PC-3 (cell line): ENCODE data around the gene PBX3. TPM values are rescaled to one million over a fixed set of nuclear protein-coding genes. Genes with fewer than 3 reads are reported as not detected.

Experiments used
- ATAC-seq: fragments of 200-7000 bp; cut with Tn5 transposase; 2 replicates; pipeline ENCODE4 v1.9.1; 2020; ENCODE audit warnings: mild to moderate bottlenecking, moderate library complexity
- BruUV-seq: library from RNA; stranded (reverse); fragments of 400-500 nt; replicated peaks from 2 replicates; lab custom pipeline; 2021; lab: Mats Ljungman, UMichigan
- CTCF ChIA-PET: fragments of 300-600 bp; sonication (Branson Sonifier 250); formaldehyde crosslinking; loops from one replicate; lab custom pipeline; 2022; ENCODE audit warnings: antibody characterized with exemption; lab: Charles Lee
- POLR2A ChIA-PET: fragments of 300-600 bp; sonication (Branson Sonifier 250); formaldehyde crosslinking; loops from one replicate; lab custom pipeline; 2022; ENCODE audit warnings: antibody characterized with exemption; ENCODE audit not compliant: unreplicated experiment; lab: Charles Lee
- DNase-seq: peaks from one replicate; pipeline ENCODE4 v3.0.0-alpha.2; 2015
- H2AFZ ChIP-seq: fragments of 300-600 bp; sonication (generic); 2 replicates; pipeline ENCODE4 v1.6.0; 2016; ENCODE audit warnings: antibody characterized with exemption, low read length
- H3F3A ChIP-seq: fragments of 300-600 bp; sonication (generic); one replicate; pipeline ENCODE4 v1.6.0; 2017; ENCODE audit warnings: antibody characterized with exemption, low read length, control low read depth, mild to moderate bottlenecking; ENCODE audit not compliant: unreplicated experiment
- H3K27ac ChIP-seq: fragments of 300-600 bp; sonication (generic); 2 replicates; pipeline ENCODE4 v1.5.1; 2016; ENCODE audit warnings: mild to moderate bottlenecking, low read length
- H3K27me3 ChIP-seq: fragments of 300-600 bp; sonication (generic); 2 replicates; pipeline ENCODE4 v1.6.1; 2016; ENCODE audit warnings: low read length, mixed read lengths
- H3K36me3 ChIP-seq: fragments of 300-600 bp; sonication (generic); 2 replicates; pipeline ENCODE4 v1.6.1; 2016; ENCODE audit warnings: low read depth, mixed run types, low read length, mixed read lengths
- H3K4me1 ChIP-seq: fragments of 300-600 bp; sonication (generic); 2 replicates; pipeline ENCODE4 v1.5.1; 2016; ENCODE audit warnings: low read length; ENCODE audit not compliant: insufficient read depth
- H3K4me2 ChIP-seq: fragments of 300-600 bp; sonication (generic); 2 replicates; pipeline ENCODE4 v1.6.0; 2016; ENCODE audit warnings: low read length
- H3K4me3 ChIP-seq: fragments of 300-600 bp; sonication (generic); 2 replicates; pipeline ENCODE4 v1.5.1; 2016; ENCODE audit warnings: mild to moderate bottlenecking, low read length, mixed read lengths
- H3K79me2 ChIP-seq: fragments of 300-600 bp; sonication (generic); 2 replicates; pipeline ENCODE4 v1.6.1; 2017; ENCODE audit warnings: low read length, mixed read lengths
- H3K9ac ChIP-seq: fragments of 300-600 bp; sonication (generic); 2 replicates; pipeline ENCODE4 v1.6.0; 2016; ENCODE audit warnings: mild to moderate bottlenecking, low read length
- H3K9me2 ChIP-seq: fragments of 300-600 bp; sonication (generic); replicated peaks from 2 replicates; pipeline ENCODE4 v1.6.1; 2016; ENCODE audit warnings: mixed run types, low read length, mixed read lengths
- H3K9me3 ChIP-seq: fragments of 300-600 bp; sonication (generic); 2 replicates; pipeline ENCODE4 v1.6.1; 2016; ENCODE audit warnings: low read length, mixed read lengths
- H4K20me1 ChIP-seq: fragments of 300-600 bp; sonication (generic); 2 replicates; pipeline ENCODE4 v1.6.1; 2016; ENCODE audit warnings: low read length, mixed read lengths
- EZH2 ChIP-seq: fragments of 300-600 bp; sonication (generic); IDR thresholded peaks from one replicate; pipeline ENCODE4 v1.6.1; 2017; ENCODE audit warnings: antibody characterized with exemption, mild to moderate bottlenecking, low read length; ENCODE audit not compliant: unreplicated experiment
- EZH2phosphoT487 ChIP-seq: fragments of 300-600 bp; sonication (generic); IDR thresholded peaks from 2 replicates; pipeline ENCODE4 v1.6.1; 2018; ENCODE audit warnings: mild to moderate bottlenecking, antibody characterized with exemption, low read length, borderline replicate concordance
- intact Hi-C: fragments of 100-400 bp; cut with micrococcal nuclease; formaldehyde crosslinking; loops from 2 replicates; pipeline ENCODE4 v1.9.0; 2023
- total RNA-seq: library from RNA; depleted of rRNA; stranded (reverse); fragments of >200 nt; gene quantifications from 2 replicates; pipeline ENCODE4 v1.2.3, GENCODE V29; 2014
- TF ChIP-seq, protein P1 (sequence below): fragments of 300-600 bp; sonication (generic); conservative IDR thresholded peaks from 2 replicates; pipeline ENCODE4 v1.5.1; 2017; ENCODE audit warnings: antibody characterized with exemption, low read depth, mild to moderate bottlenecking, low read length

PBX3 gene
- total RNA-seq, 1 experiment from 2014 or later = 35.5 TPM

- intact Hi-C loops = no loop called here
- BruUV-seq = no TSS peak
- Histone ChIP-seq H3K4me2 (peak overlapping the region; percentile 93), H3K9me3 (no peaks in the 10 kb centered on the region), H2AFZ (peak overlapping the region; percentile 83), H3K4me3 (peak overlapping the region; percentile 69), H3K36me3 (no peaks in the 10 kb centered on the region), H3K9me2 (no peaks in the 10 kb centered on the region), H3K4me1 (peaks cover 15% of the 10 kb centered on the region), H3F3A (no peaks in the 10 kb centered on the region), H3K79me2 (no peaks in the 10 kb centered on the region), H3K9ac (peak overlapping the region; percentile 27; the same call in 1 of the 2 replicates), H3K27me3 (no peaks in the 10 kb centered on the region), H3K27ac (no peak overlapping the region), H4K20me1 (0 out of 2 replicates have a peak, but pooled peaks cover 6% of the 10 kb centered on the region)
- peak; percentile 30 for ATAC-seq
- no peak for TF ChIP-seq EZH2
- no peak for TF ChIP-seq EZH2phosphoT487
- TF ChIP-seq, protein P1, sequence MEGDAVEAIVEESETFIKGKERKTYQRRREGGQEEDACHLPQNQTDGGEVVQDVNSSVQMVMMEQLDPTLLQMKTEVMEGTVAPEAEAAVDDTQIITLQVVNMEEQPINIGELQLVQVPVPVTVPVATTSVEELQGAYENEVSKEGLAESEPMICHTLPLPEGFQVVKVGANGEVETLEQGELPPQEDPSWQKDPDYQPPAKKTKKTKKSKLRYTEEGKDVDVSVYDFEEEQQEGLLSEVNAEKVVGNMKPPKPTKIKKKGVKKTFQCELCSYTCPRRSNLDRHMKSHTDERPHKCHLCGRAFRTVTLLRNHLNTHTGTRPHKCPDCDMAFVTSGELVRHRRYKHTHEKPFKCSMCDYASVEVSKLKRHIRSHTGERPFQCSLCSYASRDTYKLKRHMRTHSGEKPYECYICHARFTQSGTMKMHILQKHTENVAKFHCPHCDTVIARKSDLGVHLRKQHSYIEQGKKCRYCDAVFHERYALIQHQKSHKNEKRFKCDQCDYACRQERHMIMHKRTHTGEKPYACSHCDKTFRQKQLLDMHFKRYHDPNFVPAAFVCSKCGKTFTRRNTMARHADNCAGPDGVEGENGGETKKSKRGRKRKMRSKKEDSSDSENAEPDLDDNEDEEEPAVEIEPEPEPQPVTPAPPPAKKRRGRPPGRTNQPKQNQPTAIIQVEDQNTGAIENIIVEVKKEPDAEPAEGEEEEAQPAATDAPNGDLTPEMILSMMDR = no peak
- peak; percentile 14 for DNase-seq
- ChIA-PET CTCF (no interaction called here), POLR2A (no interaction called here)
Observed at GRCh38 chr9:125889476-125890419, 142.6 kb downstream of the PBX3 start.

- H3K9ac ChIP-seq = no peak overlapping the region
- no peak overlapping the region for H3K4me2 ChIP-seq
- no TSS peak for BruUV-seq
- intact Hi-C loops = no loop called here
- ATAC-seq = no peak
- no peaks in the 10 kb centered on the region for H3F3A ChIP-seq
- TF ChIP-seq, protein P1 = no peak
- TF ChIP-seq EZH2phosphoT487 (no peak), EZH2 (no peak)
- 0 out of 2 replicates have a peak, but pooled peaks cover 6% of the 10 kb centered on the region for H4K20me1 ChIP-seq
- no peaks in the 10 kb centered on the region for H3K27me3 ChIP-seq
- no peaks in the 10 kb centered on the region for H3K79me2 ChIP-seq
- no peak overlapping the region for H3K27ac ChIP-seq
- ChIA-PET POLR2A (no interaction called here), CTCF (no interaction called here)
- H3K9me2 ChIP-seq = no peaks in the 10 kb centered on the region
- H2AFZ ChIP-seq = no peak overlapping the region
- no peaks in the 10 kb centered on the region for H3K36me3 ChIP-seq
- no peaks in the 10 kb centered on the region for H3K9me3 ChIP-seq
- peaks cover 21% of the 10 kb centered on the region for H3K4me1 ChIP-seq
- H3K4me3 ChIP-seq = no peak overlapping the region
- no peak for DNase-seq
Observed at GRCh38 chr9:125890826-125891225, 143.7 kb downstream of the PBX3 start.

- BruUV-seq = no TSS peak
- no peaks in the 10 kb centered on the region for H3F3A ChIP-seq
- ATAC-seq (no peak), DNase-seq (no peak)
- H3K4me1 ChIP-seq = peaks cover 14% of the 10 kb centered on the region
- ChIA-PET CTCF (no interaction called here), POLR2A (no interaction called here)
- H3K36me3 ChIP-seq = no peaks in the 10 kb centered on the region
- H3K79me2 ChIP-seq = no peaks in the 10 kb centered on the region
- intact Hi-C loops = no loop called here
- H3K4me2 ChIP-seq = no peak overlapping the region
- no peaks in the 10 kb centered on the region for H3K9me3 ChIP-seq
- H3K9me2 ChIP-seq = no peaks in the 10 kb centered on the region
- no peaks in the 10 kb centered on the region for H4K20me1 ChIP-seq
- no peaks in the 10 kb centered on the region for H3K27me3 ChIP-seq
- H2AFZ ChIP-seq = no peak overlapping the region
- TF ChIP-seq, protein P1 = no peak
- no peak for TF ChIP-seq EZH2phosphoT487
- no peak for TF ChIP-seq EZH2
- no peak overlapping the region for H3K9ac ChIP-seq
- H3K27ac ChIP-seq = no peak overlapping the region
- H3K4me3 ChIP-seq = no peak overlapping the region
Observed at GRCh38 chr9:125893277-125893676, 146.1 kb downstream of the PBX3 start.
